ENCODE results near the gene LEF1.
A peak's percentile ranks its signal among the peaks of the same experiment; 100 is the strongest.
"Not testable (repeated sequence)": the region's sequence is repeated elsewhere in the genome, so short reads cannot be mapped to it uniquely, and the experiment has no call there.

LEF1 gene

DNA sequence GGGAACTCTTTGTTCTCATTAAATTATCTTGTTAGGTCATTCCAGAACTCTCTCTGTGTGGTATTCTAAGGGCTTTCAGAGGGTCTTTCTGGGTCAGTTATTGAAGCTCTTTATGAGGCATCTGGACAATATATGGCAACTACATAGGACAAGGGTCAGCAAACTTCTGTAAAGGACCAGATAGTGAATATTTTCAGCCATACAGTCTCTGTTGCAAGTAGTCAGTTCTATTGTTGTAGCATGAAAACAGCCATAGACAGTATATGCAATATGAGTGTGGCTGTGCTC is 143.9 kb downstream of the LEF1 start:
- no peak for DNase-seq

DNA sequence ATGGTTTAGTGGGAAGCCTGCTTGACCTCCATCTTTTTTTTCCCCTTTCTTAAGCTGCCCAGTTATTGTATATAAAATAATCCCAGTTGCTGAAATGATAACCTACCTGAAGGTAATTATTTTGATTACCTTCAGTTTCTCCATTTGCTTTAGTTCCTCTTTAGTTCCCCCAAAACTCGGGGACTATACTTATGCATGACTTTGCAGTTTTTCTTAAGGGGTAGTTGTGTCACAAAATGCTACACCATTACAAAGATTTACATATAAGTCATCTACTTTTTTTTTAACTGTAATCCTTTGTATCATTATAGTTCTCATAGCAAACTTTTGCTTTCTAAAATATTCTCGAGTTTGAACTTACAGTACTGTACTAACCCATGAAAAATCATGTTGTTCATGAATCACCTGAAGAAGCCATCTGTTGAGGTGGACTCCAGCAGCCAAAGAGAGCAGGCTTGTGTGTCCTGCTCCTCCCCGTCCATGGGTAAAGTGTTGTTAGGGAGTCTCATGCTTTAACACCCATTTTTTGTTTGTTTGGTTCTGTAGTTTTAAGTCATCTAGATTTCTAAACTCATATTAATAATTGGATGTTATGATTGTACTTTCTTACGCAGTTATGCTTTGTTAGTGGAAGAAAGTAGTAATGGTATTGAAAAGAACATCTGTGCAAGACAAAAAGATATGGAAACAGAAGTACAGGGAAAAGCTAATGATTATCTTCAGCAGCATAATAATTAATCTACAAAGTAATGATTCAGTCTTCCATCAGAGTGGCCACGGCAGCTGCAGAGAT is 144.5 kb downstream of the LEF1 start:
- no peak for DNase-seq

DNA sequence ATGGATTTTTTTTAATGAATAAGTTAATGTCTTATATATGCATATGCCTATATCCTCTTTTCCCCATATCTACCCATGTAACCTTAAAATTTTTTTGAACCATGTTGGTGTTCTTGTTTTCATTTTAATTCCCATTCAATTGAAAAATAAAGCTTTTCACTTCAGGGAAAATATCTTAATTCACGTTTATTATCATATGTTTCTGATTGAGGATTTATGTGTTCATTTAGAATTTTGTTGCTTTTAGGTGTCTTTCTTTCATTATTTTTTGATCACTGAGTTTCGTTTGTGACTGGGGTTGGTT is 149.9 kb downstream of the LEF1 start:
- no peak for DNase-seq

DNA sequence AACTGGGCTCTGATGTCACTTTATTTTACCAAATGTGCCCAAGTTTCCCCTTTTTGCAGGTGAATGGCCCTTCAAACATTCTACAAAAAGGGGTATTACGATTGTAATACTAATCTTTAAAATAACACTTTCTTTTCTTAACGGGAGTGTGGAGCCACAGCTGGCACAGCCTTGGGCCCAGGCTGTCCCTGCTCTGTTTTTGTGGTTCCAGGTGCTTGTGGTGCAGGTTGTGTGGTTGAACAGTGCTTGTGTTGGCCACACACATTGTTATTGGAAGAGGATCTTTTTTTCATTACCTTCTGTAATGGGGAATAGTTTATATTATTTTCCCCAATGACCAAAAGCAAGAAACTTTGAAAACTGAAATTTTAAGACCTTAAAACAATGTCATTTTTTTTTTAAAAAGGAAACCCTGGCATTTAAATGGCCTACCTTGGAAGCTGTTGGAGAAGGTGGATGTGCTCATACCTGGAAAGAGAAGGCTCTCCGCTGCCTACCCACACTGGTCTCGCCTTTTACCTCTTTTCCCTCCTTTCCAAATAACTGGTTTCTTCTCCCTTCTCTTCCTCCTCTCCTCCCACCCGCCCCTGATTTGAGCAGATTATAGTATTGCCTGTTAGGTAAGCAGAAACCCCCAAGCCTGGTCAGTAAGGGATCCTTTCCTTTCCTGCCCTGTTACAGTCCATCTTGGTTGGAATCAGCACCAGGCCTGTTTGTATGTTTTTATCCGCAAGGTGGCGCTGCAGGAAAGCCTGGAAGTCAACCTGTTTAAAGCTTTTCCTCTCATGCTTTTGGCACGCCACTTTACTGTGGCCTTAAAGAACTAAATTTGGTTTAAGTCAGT is 150.5 kb downstream of the LEF1 start:
- peak; percentile 7 for DNase-seq

DNA sequence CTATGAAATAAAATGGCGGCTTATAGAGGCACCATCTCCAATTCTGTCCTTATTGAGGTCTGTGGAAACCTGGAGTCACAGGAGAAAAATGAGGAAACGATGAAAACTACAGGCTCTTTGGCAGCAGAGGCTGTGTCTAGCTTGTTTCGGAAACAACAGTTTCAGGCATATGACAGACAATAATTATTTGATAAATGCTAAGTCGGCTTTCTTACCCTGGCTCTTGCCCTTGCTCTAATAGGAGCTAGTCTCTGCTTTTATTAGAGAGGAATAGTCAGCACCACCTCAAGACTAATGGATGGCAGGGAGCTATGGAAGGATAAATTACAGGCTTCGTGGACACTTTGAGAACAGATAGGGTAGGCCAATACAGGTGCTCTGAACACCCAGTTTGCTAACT is 154.8 kb downstream of the LEF1 start:
- no peak for DNase-seq

DNA sequence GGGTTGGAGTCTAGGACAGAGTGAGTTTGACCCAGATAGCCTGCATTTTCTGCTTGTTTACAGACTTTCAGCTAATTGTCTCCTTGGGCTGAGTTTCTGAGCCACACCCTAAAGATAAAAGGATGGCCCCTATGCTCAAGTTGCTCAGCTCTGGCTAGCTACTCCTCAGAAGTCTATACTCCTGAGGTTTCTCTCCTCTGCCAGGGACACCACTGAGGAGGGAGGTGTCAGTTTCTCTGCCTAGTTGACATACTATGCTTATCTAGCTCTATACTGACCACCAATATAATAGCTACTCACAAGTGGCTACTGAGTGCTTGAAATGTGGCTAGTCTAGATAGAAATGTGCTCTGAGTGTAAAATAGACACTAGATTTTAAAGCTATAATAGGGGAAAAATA is 155.4 kb downstream of the LEF1 start:
- DNase-seq: no peak

DNA sequence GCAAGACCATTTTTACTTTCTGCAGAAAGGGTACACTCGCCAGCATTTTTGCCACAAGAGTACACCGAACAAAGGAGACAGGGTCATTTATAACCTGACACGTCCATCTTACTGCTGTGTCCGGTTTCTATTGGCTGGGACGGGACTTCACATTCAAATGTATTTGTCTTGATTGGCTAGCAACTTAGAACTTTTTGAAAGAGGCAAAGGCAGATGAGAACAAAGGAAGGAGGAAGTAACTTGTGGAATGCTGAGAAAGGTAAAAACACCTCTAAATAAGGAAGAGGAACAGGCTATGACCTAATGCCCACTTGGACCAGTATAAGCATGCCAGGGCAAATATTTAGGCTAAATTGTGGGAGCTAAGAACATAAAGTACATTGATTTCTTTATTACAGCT is 156.3 kb downstream of the LEF1 start:
- DNase-seq: not testable (repeated sequence)

DNA sequence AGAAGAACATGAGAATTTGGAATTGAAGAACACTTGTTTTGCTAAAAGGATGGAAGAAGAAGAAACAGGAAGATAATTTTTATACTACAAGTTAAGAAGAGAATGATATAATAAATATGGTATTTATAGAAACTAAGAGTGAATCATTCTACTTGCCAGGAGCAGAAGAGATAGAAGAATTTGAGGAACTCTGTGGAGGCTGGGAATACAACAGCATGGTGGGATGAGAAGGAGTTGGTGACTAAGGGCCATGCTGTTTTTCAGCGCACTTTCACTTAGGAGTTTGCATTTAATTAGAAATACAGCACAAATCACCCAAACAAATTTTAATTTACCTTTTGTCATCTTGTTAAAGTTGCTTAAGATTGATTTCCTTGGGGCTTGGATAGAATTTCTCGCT is 158.6 kb downstream of the LEF1 start:
- no peak for DNase-seq

DNA sequence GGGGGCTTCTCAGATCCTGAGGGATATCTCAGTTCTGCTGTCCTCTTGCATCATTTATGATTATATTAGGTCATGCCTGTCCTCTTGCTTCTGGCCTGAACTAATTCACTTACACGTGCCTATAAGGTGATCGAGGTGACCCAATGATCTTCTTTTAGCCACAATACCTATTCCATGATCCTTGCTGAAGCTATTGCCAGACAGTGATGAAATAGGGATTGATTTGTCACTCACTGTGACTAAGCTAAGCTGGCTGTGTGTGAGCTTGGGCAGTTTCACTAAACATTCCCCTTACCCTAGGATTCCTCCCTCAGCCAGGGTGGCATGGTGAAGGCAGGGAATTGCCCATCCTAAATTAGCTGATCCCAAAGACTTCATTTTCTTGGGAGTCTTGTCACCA is 160.0 kb downstream of the LEF1 start:
- no peak for DNase-seq

DNA sequence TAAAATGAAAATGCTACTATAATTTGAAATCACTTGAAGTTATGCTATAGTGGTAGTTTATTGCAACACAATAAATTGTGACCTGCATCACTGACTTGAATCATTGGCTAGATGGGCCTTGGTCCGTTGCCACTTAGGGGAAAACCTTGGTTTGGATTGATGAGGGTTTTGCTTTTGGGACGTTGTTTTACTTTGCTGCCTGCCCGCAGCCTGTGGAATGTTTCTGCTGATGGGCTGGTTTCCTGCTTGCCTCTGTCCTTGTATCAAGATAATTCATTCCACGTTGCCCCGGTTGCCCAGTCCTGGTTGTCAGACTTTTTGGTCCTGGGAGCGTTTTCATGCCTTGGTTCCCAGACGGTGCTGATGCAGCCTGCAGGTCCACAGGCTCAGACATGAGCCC is 160.7 kb downstream of the LEF1 start:
- DNase-seq: no peak

DNA sequence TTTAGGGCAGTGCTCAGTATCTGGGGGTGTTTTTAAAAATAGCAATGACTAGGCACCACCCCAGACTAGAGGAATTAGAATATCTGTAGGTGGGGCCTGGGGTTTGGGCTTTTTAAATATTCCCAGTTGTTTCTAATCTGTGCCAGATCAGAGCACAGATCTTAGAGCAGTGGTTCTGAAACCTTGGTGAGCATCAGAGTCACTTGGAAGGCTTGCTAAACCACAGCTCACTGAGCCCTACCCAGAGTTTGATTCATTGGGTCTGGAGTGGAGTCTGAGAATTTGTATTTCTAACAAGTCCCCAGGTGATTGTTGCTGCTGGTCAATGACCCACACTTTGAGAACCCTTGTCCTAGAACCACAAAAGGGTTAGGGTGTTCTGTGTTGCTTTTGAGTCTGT is 162.4 kb downstream of the LEF1 start:
- no peak for DNase-seq

DNA sequence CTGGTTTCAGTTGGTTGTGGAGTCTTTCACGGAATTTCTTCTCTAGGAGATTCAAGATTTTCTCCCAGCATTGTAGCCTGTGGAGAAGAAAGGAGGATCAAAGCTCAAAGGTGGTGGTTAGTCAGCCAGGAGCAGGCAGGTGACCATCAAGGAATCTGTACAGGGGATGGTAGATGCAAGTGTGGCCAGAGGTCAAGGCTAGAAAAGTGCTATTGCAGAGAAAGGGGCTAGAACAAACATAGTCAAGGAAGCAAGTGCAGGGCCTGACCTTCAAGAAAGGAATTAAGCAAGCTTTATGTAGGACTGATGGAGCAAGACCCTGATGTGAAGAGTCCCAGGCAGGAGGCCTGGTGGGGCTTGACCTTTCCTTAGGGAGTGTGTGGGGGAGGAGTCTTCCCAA is 162.9 kb downstream of the LEF1 start:
- DNase-seq: no peak

DNA sequence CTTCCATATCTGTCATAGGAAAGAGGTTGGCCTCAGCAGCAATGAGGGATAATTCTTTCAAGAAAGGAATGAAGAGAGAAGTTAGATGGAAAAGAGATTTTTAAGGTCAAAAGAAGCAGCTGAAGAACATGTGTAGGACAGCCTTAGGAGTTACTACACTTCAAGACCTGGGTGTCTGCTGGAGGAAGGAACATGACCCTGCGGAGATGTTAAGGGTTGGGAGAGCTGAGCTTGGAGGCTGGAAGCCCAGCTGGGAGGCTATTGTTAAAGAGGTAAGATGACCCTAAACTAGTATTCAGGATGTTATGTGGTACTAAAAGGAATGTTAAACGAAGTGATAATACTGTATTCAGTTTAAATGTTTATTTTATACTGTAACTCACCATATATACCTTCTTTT is 164.1 kb downstream of the LEF1 start:
- DNase-seq: no peak

DNA sequence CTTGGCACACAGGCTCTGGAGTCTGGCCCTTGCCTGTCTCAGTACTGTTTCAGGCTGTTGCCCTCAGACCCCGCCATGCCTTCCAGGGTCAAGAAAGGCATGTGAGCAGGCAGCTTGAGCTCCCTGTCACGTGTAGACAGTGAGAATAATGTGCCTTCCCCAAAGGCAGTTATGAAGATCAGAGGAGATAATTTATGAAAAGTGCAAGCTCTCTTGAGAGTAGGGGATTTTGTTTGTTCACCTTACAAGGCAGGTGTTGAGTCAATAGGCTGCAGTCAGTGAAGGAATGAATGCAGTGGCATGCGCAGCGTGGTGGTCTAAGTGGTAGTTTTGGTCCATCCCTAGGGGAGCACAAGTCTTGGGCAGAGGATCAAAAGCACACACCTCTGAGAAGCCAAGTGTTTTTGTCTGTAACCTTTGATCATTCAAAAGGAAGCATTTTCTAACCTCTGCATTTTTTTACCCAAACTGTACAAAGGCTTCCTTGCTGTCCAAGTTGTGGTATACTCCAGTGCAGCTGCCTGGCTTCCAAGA is 164.7 kb downstream of the LEF1 start:
- DNase-seq: no peak

DNA sequence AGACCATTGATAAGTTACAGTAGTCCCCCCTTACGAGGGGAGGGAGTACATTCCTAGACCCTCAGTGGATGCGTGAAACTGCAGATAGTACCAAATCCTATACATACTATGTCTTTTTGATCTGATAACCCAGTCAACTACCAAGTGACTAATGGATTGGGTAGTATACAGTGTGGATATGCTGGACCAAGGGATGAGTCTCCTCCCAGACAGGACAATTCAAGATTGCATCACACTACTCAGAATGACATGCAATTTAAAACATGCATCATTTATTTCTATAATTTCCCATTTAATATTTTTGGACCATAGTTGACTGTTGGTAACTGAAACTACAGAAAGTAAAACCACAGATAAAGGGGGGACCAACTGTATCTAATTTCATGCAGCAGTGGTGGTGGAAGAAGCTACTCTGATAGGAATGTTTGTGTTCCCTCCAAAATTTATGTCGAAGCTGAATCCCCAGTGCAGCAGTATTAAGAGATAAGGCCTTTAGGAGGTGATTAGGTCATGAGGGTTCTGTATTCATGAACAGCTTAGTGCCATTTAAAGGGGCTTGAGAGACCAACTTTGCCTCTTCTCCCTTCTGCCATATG is 167.1 kb downstream of the LEF1 start:
- DNase-seq: no peak

DNA sequence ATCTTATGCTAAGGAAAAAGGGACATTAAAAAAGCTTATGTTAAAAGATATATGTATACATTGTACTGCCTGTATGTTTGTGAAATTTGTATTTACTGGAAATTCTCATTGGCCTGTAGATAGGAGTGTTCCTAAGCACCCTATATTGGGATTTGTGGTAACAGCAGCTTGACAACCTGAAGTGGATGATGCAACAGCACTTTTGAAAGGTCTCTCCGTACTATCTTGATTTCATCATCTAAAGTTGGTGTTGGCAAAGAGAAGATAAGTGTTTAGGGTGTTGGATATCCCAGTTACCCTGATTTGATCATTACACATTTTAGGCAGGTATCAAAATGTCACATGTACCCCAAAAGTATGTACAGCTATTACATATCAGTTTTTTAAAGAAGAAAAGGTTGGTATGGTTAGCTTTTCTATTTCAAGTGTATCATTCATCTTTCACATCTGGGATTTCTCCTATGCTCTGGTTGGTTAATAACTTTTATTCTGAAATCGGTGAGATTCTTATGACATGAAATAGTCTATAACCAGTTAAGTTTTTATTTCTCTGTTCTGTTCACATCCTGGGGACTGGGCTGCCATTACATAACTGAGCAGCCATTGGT is 168.7 kb downstream of the LEF1 start:
- DNase-seq: no peak

DNA sequence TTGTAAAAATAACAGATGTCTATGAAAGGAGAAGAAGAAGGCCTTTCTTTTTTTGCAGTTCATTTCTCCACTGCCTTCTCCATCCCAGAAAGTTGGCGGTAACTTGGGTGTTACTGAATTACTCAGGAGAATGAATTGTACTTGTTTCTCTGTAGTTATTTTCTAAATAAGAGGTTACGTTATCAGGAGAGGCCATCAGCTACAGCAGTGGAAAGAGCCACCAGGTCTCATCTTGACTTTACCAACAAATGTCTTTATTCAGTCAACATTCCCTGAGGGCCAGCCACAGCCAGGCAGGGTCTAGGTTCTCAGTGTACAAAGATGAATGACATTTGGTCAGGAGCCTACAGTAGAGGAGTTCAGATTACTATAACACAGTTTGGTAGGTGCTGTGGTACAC is 170.9 kb downstream of the LEF1 start:
- no peak for DNase-seq
